Neural cell (in vitro differentiated cells): ENCODE data around the gene DOK1. TPM values are rescaled to one million over a fixed set of nuclear protein-coding genes. Genes with fewer than 3 reads are reported as not detected.

Experiments
- H2AFZ ChIP-seq: fragments of 200-600, 300-800 bp; sonication (generic), shearing (Covaris generic); 2 replicates; pipeline ENCODE4 v1.6.0; 2014; ENCODE audit warnings: low read depth, mild to moderate bottlenecking, antibody characterized with exemption, low read length, moderate library complexity
- H3F3A ChIP-seq: fragments of 200-600 bp; shearing (Covaris generic); 2 replicates; pipeline ENCODE4 v1.6.1; 2016; ENCODE audit warnings: mild to moderate bottlenecking, moderate library complexity, mixed read lengths, antibody characterized with exemption, low read length; ENCODE audit not compliant: insufficient read depth, poor library complexity, severe bottlenecking
- H3K27ac ChIP-seq: fragments of 200-600, 300-800 bp; sonication (generic), shearing (Covaris generic); 2 replicates; pipeline ENCODE4 v1.5.1; 2014; ENCODE audit warnings: mild to moderate bottlenecking, low read length, moderate library complexity
- H3K27me3 ChIP-seq: fragments of 300-800, 200-600 bp; sonication (generic), shearing (Covaris generic); 2 replicates; pipeline ENCODE4 v1.6.0; 2014; ENCODE audit warnings: mild to moderate bottlenecking, low read depth, low read length, moderate library complexity; ENCODE audit not compliant: insufficient read depth
- H3K36me3 ChIP-seq: fragments of 300-800, 200-600 bp; sonication (generic), shearing (Covaris generic); 2 replicates; pipeline ENCODE4 v1.5.1; 2014; ENCODE audit warnings: mild to moderate bottlenecking, antibody characterized with exemption, low read length, moderate library complexity; ENCODE audit not compliant: insufficient read depth
- H3K4me2 ChIP-seq: fragments of 300-800, 200-600 bp; sonication (generic), shearing (Covaris generic); 2 replicates; pipeline ENCODE4 v1.6.0; 2014; ENCODE audit warnings: mild to moderate bottlenecking, low read length
- H3K4me3 ChIP-seq: fragments of 300-800, 200-600 bp; sonication (generic), shearing (Covaris generic); 2 replicates; pipeline ENCODE4 v1.5.1; 2014; ENCODE audit warnings: mild to moderate bottlenecking, low read length, moderate library complexity
- H3K79me2 ChIP-seq: fragments of 200-600 bp; shearing (Covaris generic); replicated peaks from 2 replicates; pipeline ENCODE4 v1.6.0; 2014; ENCODE audit warnings: mild to moderate bottlenecking, low read length, moderate library complexity; ENCODE audit not compliant: insufficient read depth
- H3K9ac ChIP-seq: fragments of 300-800, 200-600 bp; sonication (generic), shearing (Covaris generic); 2 replicates; pipeline ENCODE4 v1.6.1; 2016; ENCODE audit warnings: mild to moderate bottlenecking, low read length, mixed read lengths
- H3K9me2 ChIP-seq: fragments of 200-600 bp; shearing (Covaris generic); 2 replicates; pipeline ENCODE4 v1.6.1; 2016; ENCODE audit warnings: mild to moderate bottlenecking, low read length, mixed read lengths; ENCODE audit not compliant: insufficient read depth
- H3K9me3 ChIP-seq: fragments of 200-600, 300-800 bp; sonication (generic), shearing (Covaris generic); 2 replicates; pipeline ENCODE4 v1.6.1; 2016; ENCODE audit warnings: mild to moderate bottlenecking, mixed run types, low read length, moderate library complexity, mixed read lengths
- H4K20me1 ChIP-seq: fragments of 200-600 bp; shearing (Covaris generic); 2 replicates; pipeline ENCODE4 v1.6.1; 2016; ENCODE audit warnings: mild to moderate bottlenecking, mixed run types; ENCODE audit not compliant: insufficient read depth
- CTCF ChIP-seq: fragments of 450-650 bp; IDR thresholded peaks from 2 replicates; pipeline ENCODE4 v1.5.1; 2014; ENCODE audit warnings: antibody characterized with exemption, mild to moderate bottlenecking, moderate library complexity; ENCODE audit not compliant: poor library complexity, severe bottlenecking
- EP300 ChIP-seq: fragments of 450-650 bp; conservative IDR thresholded peaks from 2 replicates; pipeline ENCODE4 v1.6.1; 2014; ENCODE audit warnings: antibody characterized with exemption, mild to moderate bottlenecking, moderate library complexity; ENCODE audit not compliant: poor library complexity, severe bottlenecking
- EZH2 ChIP-seq: fragments of 200-600, 300-800 bp; shearing (Covaris generic), sonication (generic); IDR thresholded peaks from 2 replicates; pipeline ENCODE4 v1.6.1; 2014; ENCODE audit warnings: antibody characterized with exemption, low read length, borderline replicate concordance, mild to moderate bottlenecking; ENCODE audit not compliant: insufficient read depth, poor library complexity, severe bottlenecking
- MXI1 ChIP-seq: fragments of 450-650 bp; conservative IDR thresholded peaks from 2 replicates; pipeline ENCODE4 v1.6.1; 2014; ENCODE audit warnings: antibody characterized with exemption, mild to moderate bottlenecking; ENCODE audit not compliant: poor library complexity, severe bottlenecking
- POLR2AphosphoS5 ChIP-seq: IDR thresholded peaks from 2 replicates; pipeline ENCODE4 v1.6.1; 2012
- RAD21 ChIP-seq: fragments of 450-650 bp; conservative IDR thresholded peaks from 2 replicates; pipeline ENCODE4 v1.6.1; 2014; ENCODE audit warnings: antibody characterized with exemption, mild to moderate bottlenecking, moderate library complexity
- REST ChIP-seq: IDR thresholded peaks from 2 replicates; pipeline ENCODE4 v1.6.1; 2012; ENCODE audit warnings: borderline replicate concordance
- SMC3 ChIP-seq: fragments of 450-650 bp; conservative IDR thresholded peaks from 2 replicates; pipeline ENCODE4 v1.6.1; 2014; ENCODE audit warnings: antibody characterized with exemption, mild to moderate bottlenecking, moderate library complexity; ENCODE audit not compliant: poor library complexity
- TAF1 ChIP-seq: IDR thresholded peaks from 2 replicates; pipeline ENCODE4 v1.6.1; 2012; ENCODE audit warnings: low read depth
- polyA plus RNA-seq: library from polyadenylated mRNA; depleted of rRNA; stranded (reverse); fragments of >200 nt; gene quantifications from 2 replicates; pipeline ENCODE4 v1.2.3, GENCODE V29; 2014

The DOK1 gene
- polyA plus RNA-seq, 1 donor from 2014 or later = 0.79 TPM

GRCh38 chr2:74556831-74557370, 2.4 kb downstream of the DOK1 start:
- H3K9me3 ChIP-seq = no peaks in the 10 kb centered on the region
- no peaks in the 10 kb centered on the region for H3K36me3 ChIP-seq
- H4K20me1 ChIP-seq = no peaks in the 10 kb centered on the region
- no peak overlapping the region for H3K4me2 ChIP-seq
- no peak overlapping the region for H3K4me3 ChIP-seq
- H2AFZ ChIP-seq = no peak overlapping the region
- no peaks in the 10 kb centered on the region for H3F3A ChIP-seq
- no peak overlapping the region for H3K27ac ChIP-seq
- peaks cover 25% of the 10 kb centered on the region for H3K27me3 ChIP-seq
- TF ChIP-seq REST = no peak
- H3K9me2 ChIP-seq = no peaks in the 10 kb centered on the region
- H3K9ac ChIP-seq = no peak overlapping the region
- no peaks in the 10 kb centered on the region for H3K79me2 ChIP-seq

GRCh38 chr2:74558284-74559230, 4.0 kb downstream of the DOK1 start:
- no peak overlapping the region for H3K4me3 ChIP-seq
- H3K27ac ChIP-seq = no peak overlapping the region
- no peaks in the 10 kb centered on the region for H3K36me3 ChIP-seq
- H3K79me2 ChIP-seq = no peaks in the 10 kb centered on the region
- no peaks in the 10 kb centered on the region for H4K20me1 ChIP-seq
- H3K9me3 ChIP-seq = no peaks in the 10 kb centered on the region
- H3K9ac ChIP-seq = no peak overlapping the region
- TF ChIP-seq CTCF = no peak
- H3F3A ChIP-seq = no peaks in the 10 kb centered on the region
- H3K27me3 ChIP-seq = peaks cover 24% of the 10 kb centered on the region
- H3K9me2 ChIP-seq = no peaks in the 10 kb centered on the region
- no peak overlapping the region for H2AFZ ChIP-seq
- no peak overlapping the region for H3K4me2 ChIP-seq

- H3K4me3 ChIP-seq = no peak overlapping the region
- no peaks in the 10 kb centered on the region for H4K20me1 ChIP-seq
- TF ChIP-seq CTCF (no peak), POLR2AphosphoS5 (no peak), EZH2 (no peak), EP300 (no peak), MXI1 (no peak), REST (no peak), SMC3 (no peak), RAD21 (no peak), TAF1 (no peak)
- peaks cover 11% of the 10 kb centered on the region for H3K27me3 ChIP-seq
- no peaks in the 10 kb centered on the region for H3F3A ChIP-seq
- H3K9ac ChIP-seq = no peak overlapping the region
- no peaks in the 10 kb centered on the region for H3K79me2 ChIP-seq
- no peak overlapping the region for H2AFZ ChIP-seq
- no peak overlapping the region for H3K4me2 ChIP-seq
- no peaks in the 10 kb centered on the region for H3K36me3 ChIP-seq
- no peak overlapping the region for H3K27ac ChIP-seq
- H3K9me2 ChIP-seq = no peaks in the 10 kb centered on the region
- no peaks in the 10 kb centered on the region for H3K9me3 ChIP-seq
Measured at GRCh38 chr2:74559912-74560311, 5.4 kb downstream of the DOK1 start.
